ENCODE measurements around the gene PARD3.

GRCh38 chr10:34661580-34661979, 153.5 kb downstream of the PARD3 start:
- TF ChIP-seq POLR2A (IDR thresholded peaks at IDR 0.05; ENCODE audit: low read depth), result no peak
- TF ChIP-seq, protein P1, sequence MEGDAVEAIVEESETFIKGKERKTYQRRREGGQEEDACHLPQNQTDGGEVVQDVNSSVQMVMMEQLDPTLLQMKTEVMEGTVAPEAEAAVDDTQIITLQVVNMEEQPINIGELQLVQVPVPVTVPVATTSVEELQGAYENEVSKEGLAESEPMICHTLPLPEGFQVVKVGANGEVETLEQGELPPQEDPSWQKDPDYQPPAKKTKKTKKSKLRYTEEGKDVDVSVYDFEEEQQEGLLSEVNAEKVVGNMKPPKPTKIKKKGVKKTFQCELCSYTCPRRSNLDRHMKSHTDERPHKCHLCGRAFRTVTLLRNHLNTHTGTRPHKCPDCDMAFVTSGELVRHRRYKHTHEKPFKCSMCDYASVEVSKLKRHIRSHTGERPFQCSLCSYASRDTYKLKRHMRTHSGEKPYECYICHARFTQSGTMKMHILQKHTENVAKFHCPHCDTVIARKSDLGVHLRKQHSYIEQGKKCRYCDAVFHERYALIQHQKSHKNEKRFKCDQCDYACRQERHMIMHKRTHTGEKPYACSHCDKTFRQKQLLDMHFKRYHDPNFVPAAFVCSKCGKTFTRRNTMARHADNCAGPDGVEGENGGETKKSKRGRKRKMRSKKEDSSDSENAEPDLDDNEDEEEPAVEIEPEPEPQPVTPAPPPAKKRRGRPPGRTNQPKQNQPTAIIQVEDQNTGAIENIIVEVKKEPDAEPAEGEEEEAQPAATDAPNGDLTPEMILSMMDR (IDR thresholded peaks at IDR 0.05), result no peak
